ENCODE data around the gene SLAMF8.

Gene SLAMF8

GRCh38 chr1:159864262-159864661, 37.6 kb downstream of the SLAMF8 start:
- CTCF ChIA-PET: interaction anchor here (0.7 kb wide), 1 partner anchor 25 kb away, joined by 3 read pairs; no protein-coding TSS in a partner anchor
- TF ChIP-seq CTCF (conservative IDR thresholded peaks at IDR 0.05; ENCODE audit: low read depth): no peak
- POLR2A ChIA-PET (ENCODE audit: low non-redundant PET): no interaction called here
- no peak for DNase-seq (ENCODE audit: low spot score)
- H3K27ac ChIP-seq: no peak overlapping the region

- TF ChIP-seq CTCF (conservative IDR thresholded peaks at IDR 0.05; ENCODE audit: low read depth): no peak
- ChIA-PET CTCF (interaction anchor here (0.7 kb wide), 2 partner anchors 22 to 83 kb away, joined by 3 to 8 read pairs; no protein-coding TSS in a partner anchor), POLR2A (ENCODE audit: low non-redundant PET) (no interaction called here)
- DNase-seq (ENCODE audit: low spot score): no peak
- peak overlapping the region; percentile 40 for H3K27ac ChIP-seq
Measured at GRCh38 chr1:159866066-159866465, 39.4 kb downstream of the SLAMF8 start.

- CTCF ChIA-PET: interaction anchor here (0.6 kb wide), 1 partner anchor 638 kb away, joined by 3 read pairs; no protein-coding TSS in a partner anchor
- POLR2A ChIA-PET (ENCODE audit: low non-redundant PET): no interaction called here
- no peak for TF ChIP-seq CTCF (conservative IDR thresholded peaks at IDR 0.05; ENCODE audit: low read depth)
- no peak for DNase-seq (ENCODE audit: low spot score)
- peak overlapping the region; percentile 80 for H3K27ac ChIP-seq
Measured at GRCh38 chr1:159866905-159867663, 40.4 kb downstream of the SLAMF8 start.

- DNase-seq (ENCODE audit: low spot score): peak; percentile 71
- CTCF ChIA-PET: no interaction called here
Measured at GRCh38 chr1:159867664-159868026, 41.0 kb downstream of the SLAMF8 start.

GRCh38 chr1:159868766-159869165, 42.1 kb downstream of the SLAMF8 start:
- peak overlapping the region; percentile 80 for H3K27ac ChIP-seq
- DNase-seq (ENCODE audit: low spot score): no peak
- TF ChIP-seq CTCF (conservative IDR thresholded peaks at IDR 0.05; ENCODE audit: low read depth): no peak
- CTCF ChIA-PET: no interaction called here
- POLR2A ChIA-PET (ENCODE audit: low non-redundant PET): no interaction called here

More at GRCh38 chr1:159867664-159868026, 41.0 kb downstream of the SLAMF8 start:
- POLR2A ChIA-PET (ENCODE audit: low non-redundant PET): no interaction called here
- peak overlapping the region; percentile 80 for H3K27ac ChIP-seq
- no peak for TF ChIP-seq CTCF (conservative IDR thresholded peaks at IDR 0.05; ENCODE audit: low read depth)

- H3K27ac ChIP-seq: peak overlapping the region; percentile 80
- ChIA-PET POLR2A (ENCODE audit: low non-redundant PET) (no interaction called here), CTCF (no interaction called here)
- peak; percentile 68 for DNase-seq (ENCODE audit: low spot score)
- no peak for TF ChIP-seq CTCF (conservative IDR thresholded peaks at IDR 0.05; ENCODE audit: low read depth)
Measured at GRCh38 chr1:159869173-159869572, 42.5 kb downstream of the SLAMF8 start.

Measured in RWPE1 (cell line).